Renal cortex interstitium (tissue), 11 donors: ENCODE results near the gene FBXW11. TPM values are rescaled to one million over a fixed set of nuclear protein-coding genes. Genes with fewer than 3 reads are reported as not detected.
"Not testable (repeated sequence)": the region's sequence is repeated elsewhere in the genome, so short reads cannot be mapped to it uniquely, and the experiment has no call there.

Experiments used
- DNase-seq, 11 donors: peaks; one replicate each; pipeline ENCODE4 v3.0.0-alpha.2; 2013; ENCODE audit warnings: low read depth in 9 of 11, low spot score in 4 of 11; ENCODE audit errors: extremely low read depth in 1 of 11
- polyA plus RNA-seq, 3 donors: library from polyadenylated mRNA; unstranded; fragments of 120-200 nt; gene quantifications; one replicate each; pipeline ENCODE4 v1.2.1, GENCODE V29; 2013; ENCODE audit not compliant: insufficient read length in 3 of 3

Gene FBXW11
- polyA plus RNA-seq, 3 donors: 52.0 to 58.2 (median 54.7) TPM

GRCh38 chr5:172038167-172038566, 31.7 kb upstream of the FBXW11 start:
- DNase-seq: no peak

DNA sequence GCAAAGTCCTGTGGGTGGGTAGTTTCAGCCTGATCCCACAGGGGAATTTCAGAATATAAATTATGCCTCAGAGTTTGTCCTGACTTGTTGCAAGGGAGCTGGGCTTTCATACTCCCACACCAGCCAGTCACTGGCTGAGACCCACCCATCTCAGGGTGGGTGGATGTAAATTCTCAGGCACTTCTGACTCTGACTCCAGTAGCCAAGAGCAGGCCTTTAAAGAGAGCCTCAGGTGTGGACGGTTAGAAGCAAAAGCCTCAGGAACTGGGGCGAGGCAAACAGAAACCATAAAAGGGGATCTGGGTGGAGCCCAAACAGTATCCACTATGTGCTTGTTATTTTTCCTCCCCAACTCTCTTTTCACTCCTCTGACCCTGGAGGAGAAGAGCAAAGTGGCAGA, 28.6 kb upstream of the FBXW11 start:
- no peak for DNase-seq

DNA sequence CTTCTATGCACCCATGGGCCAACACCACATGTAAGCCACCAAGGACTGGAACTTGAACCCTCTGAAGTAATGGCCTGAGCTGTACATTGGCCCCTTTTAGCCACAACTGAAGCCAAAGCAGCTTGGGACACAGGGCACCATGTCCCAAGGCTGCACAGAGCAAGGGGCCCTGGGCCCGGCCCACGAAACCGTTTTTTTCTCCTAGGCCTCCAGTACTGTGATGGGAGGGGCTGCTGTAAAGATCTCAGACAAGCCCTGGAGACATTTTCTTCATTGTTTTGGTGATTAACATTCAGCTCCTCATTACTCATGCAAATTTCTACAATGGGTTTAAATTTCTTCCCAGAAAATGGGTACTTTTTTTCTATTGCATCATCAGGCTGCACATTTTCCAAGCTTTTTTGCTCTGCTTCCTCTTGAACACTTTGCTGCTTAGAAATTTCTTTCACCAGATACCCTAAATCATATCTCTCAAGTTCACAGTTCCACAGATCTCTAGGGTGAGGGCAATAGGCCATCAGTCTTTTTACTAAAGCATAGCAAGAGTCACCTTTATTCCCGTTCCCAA, 25.5 kb upstream of the FBXW11 start:
- DNase-seq: no peak

DNA sequence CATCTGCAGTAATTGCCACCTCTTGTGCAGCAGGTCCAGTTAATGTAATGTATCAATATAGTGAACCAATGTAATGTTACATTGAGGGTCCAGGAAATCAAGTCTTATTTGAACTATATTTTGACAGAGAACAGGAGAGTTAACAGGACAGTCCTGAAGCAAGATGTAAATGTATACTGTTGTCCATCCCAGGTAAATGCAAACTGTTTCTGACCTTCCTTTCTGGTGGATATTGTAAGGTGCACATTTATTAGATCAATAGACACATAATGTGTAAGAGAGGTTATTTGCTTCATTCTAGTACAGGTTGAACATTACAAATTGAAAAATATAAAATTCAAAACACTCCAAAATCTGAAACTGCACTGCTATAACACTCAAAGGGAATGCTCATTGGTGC, 23.4 kb upstream of the FBXW11 start:
- DNase-seq: no peak

- no peak for DNase-seq
Measured at GRCh38 chr5:172028167-172028566, 21.7 kb upstream of the FBXW11 start.

DNA sequence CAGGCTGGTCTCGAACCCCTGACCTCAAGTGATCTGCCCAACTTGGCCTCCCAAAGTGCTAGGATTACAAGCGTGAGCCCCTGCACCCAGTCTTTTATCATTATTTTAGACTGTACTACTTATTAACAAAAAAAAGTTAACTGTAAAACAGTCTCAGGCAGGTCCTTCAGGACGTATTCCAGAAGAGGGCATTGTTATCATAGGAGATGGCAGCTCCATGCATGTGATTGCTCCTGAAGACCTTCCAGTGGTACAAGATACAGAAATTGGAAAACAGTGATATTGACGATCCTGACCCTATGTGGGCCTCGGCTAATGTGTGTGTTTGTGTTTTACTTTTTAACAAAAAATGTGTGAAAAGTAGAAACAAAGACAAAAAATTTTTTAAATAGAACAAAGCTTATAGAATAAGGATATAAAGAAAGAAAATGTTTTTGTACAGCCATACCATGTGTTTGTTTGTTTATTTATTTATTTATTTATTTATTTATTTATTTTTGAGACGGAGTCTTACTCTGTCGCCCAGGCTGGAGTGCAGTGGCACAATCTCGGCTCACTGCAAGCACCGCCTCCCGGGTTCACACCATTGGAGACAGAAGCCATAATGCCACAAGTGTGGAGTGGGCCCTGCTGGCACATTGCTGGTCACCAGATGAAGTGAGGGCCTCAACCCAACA, 13.8 kb upstream of the FBXW11 start:
- DNase-seq: not testable (repeated sequence)

DNA sequence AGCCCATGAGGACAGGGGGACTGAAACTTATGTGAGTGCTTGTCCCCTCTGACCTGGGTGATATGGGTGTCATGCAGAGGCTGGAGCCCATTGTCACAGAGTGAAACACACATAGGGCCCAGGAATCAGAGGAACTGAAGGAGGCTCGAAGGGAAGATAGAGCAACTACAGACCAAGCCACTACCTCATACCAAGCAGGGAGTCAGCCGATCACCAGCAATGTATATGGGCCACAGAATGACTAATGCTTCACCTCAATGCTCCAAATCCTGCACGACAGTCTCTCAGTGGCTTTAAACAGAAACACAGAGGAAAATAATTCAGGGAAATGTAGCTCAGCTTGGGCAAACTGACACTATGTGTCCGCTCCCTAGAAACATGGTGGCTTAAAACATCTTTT, 8.9 kb upstream of the FBXW11 start:
- DNase-seq: no peak

DNA sequence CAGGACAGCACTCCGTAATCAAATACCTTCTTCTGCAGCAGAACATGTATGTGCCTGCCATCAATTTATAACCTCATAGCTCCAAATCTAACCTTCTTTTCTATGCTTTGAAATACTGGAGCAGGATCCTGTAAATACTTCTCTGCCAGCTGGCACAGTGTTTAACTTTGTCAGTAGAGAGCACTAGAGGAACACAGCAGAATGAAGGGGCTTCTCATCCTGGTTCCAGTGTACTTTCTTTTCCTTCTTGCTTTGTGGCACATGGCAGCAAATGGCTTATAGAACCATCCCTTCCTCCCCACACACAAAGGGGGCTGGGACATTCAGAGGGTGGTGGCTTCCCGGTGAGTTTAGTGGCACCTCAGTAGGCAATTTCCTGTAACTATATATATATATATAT, 3.8 kb upstream of the FBXW11 start:
- peak in 1 of 11 donors; percentile 14 for DNase-seq

- DNase-seq: no peak
Measured at GRCh38 chr5:172009536-172010270, 3.3 kb upstream of the FBXW11 start.

DNA sequence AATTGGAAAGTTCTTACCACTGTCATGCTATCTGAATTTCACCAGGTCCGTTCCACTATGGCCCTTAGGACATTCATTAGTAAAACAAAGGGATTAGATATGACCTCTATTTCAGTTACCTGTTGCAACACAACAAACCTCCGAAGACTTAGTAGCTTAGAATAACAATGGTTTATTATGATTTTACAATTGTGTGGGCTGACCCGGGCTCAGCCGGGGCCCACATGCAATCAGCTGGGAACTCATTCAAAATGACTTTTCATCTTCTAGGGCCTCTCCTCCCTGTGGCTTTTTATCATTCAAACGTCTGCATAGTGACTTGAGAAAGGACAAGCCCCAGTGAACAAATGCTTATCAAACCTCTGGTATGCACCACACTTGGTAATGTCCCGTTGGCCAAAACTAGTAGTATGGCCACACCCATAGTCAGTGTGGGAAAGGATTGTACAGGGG, 2.3 kb upstream of the FBXW11 start:
- no peak for DNase-seq

- DNase-seq: no peak
Measured at GRCh38 chr5:172008111-172008455, 1.6 kb upstream of the FBXW11 start.

GRCh38 chr5:172007175-172008110, 1.0 kb upstream of the FBXW11 start:
- DNase-seq: peak in 3 of 11 donors; percentile 27 to 37 (median 33)

GRCh38 chr5:172005708-172006320, 624 bp downstream of the FBXW11 start:
- peak in 4 of 11 donors; percentile 28 to 51 (median 42) for DNase-seq

- no peak for DNase-seq
Measured at GRCh38 chr5:172004824-172005237, 1.6 kb downstream of the FBXW11 start.

DNA sequence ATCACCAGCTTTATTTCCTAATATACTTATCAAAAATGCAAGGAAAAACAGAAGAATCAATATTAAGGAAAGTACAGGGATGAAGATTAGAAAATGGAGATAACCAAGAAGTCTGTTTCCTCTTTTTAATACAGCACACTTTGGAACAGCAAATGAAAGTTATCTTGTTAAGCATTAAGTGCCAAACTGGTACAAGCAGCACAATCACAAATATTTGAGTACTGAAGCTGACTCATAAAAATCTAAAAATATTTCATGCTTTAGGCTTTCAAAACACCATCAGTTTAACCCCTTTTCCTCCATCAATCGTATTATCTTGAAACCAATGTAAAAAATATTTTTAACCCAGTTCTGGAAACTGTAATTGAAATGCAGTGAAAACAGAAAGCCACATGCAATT, 2.7 kb downstream of the FBXW11 start:
- DNase-seq: no peak

DNA sequence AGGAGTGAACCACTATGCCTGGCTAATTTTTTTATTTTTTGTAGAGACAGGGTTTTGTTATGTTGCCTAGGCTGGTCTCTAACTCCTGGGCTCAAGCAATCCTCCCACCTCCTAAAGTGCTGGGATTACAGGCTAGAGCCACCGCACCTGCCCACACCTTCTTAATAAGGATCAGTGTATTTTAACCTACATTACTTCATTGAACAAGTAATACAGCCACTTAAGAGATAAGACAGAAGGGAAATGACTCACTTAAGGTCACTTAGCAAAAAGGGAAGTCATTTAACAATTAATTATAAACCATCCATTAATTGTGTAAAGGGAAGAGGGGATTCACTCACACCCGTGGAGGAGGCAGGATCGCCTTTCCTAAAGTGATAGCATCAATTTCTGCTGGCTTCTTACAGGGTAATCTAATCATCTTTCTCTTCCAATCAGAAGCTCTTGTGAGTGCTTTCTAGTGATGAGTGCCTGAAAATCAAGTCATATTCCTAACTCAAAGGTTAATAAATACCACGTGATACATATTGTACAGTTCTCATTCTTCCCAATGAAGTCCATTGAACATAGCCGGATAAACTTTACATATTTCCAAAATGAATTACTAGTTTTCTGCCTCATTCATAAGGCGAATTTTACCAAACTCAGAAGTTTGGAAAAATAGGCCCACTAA, 3.5 kb downstream of the FBXW11 start:
- no peak for DNase-seq

DNA sequence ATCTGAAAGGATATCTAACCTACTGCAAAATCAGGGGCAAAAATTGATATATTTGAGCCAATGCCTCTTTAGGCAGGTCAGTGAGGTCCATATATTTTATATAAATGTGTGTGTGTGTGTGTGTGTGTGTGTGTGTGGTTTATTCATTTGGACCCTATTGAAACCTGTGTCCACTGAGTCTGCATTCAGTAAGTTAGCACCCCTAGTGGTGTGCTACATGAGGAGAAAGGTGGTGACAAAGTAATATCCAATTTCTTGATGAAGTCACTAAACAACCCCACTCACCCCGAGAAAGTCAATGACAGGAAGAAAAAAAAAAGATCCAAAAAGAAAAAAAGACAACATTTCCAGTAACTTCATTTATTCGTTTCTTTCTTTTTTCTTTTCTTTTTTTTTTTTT, 4.1 kb downstream of the FBXW11 start:
- DNase-seq: no peak

DNA sequence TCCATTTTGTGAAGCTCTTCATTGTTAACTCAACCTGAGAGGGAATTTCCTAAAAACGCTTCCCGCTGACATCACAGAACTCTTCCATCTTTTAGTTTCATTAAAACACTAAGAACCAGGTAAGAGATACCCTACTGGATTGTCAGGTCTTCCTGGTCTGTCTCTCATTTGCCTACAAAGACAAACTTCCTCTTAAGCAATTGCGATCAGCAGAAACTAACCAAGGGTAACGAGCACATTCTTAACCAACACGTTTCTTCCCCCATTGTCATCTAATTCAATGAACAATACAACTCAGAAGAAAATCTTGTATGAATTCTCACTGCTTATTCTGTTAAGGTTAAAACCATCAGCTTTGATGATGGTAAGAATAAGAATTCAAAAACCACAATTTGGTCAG, 6.6 kb downstream of the FBXW11 start:
- no peak for DNase-seq
